Colon (tissue), 2 donors: ENCODE data around the gene PEG3.
"Not testable (repeated sequence)": the region's sequence is repeated elsewhere in the genome, so short reads cannot be mapped to it uniquely, and the experiment has no call there.

Experiments used
- FAIRE-seq: peaks from 2 replicates; lab custom pipeline; 2012; peaks lifted over from hg19 to GRCh38; lab: Jason Lieb, UNC
- donor health status: control.
- donor health status: control.

The PEG3 gene

DNA sequence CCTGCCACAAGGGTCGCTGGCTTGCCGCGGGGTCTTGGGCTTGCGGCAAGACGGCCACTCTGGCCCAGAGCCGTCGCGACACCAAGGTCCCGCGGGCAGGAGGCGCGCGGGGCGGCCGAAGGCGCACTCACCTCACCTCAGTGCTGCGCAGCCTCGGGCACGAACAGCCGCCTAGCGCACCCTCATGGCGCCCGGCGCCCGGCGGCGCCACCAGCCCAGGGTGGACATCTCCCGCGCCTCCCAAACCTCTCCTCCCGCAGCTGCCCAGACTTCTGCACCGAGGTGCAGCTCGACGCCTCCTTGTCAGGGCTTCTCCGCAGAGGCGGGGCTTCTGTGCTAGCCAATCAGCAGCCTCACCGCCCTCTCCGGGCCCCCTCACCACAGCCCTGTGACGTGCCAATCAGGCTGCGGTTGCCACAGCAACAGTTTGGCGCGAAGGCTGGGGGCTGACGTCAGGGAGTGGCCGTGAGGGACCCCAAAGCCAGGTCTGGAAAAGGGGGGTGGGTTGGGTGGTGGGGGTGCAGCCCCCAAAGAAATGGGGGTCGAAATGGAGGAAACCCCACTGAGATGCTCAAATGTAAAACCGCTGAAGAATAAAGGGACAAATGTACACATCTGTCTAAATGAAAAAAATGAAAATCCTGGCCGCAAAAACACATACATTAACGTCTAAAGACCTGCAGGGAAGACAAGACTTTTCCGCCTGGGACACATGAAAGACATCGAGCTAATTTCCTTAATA lies at the start of gene PEG3, which contains the start of gene ZIM2:
PEG3 (minus strand) TSS at position 276 of the 742 bp plus-strand sequence. CDS start 16,071 bp downstream, outside the sequence.
ZIM2 (minus strand) TSS at position 276 of the 742 bp plus-strand sequence. CDS start 16,449 bp downstream, outside the sequence.
- no peak for FAIRE-seq

DNA sequence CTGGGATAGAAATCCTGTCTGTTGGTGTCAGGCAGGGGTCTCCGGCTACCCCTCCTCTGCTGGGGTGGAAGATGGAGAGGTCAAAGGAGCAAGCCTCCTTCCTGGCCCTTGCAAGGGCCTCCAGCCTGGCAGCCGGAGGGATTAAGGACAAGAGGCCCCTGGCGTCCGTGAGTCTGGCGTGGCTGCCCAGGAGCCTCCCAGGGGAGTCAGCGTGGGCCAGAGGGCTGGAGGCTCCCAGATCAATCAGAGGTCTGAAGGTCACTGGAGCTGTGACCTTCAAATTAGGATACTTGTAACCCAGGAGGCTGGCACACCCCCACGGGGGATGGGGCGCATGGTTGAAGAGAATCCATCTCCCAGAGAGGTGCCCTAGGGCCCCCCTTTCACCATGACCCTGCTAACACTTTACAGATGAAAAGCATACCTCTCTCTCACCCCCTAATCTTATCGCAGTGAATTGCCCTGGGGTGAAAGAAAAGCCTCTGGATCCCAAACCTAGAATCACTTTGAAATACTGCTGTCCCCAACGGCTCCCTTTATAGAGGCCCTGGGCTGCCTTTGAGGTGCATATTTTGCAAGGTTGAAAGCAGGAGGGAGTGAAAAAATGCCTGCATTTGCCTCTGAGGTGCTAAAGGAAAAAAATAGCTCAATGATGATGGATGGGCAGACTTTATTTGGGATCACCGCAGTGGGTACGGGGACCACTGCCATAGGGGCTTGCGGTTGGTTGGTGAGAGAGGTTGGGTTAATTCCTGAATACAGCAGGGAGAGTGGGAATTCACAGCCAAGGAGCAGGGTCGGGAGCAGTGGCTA lies 44.9 kb upstream of the PEG3 start:
- FAIRE-seq = no peak

DNA sequence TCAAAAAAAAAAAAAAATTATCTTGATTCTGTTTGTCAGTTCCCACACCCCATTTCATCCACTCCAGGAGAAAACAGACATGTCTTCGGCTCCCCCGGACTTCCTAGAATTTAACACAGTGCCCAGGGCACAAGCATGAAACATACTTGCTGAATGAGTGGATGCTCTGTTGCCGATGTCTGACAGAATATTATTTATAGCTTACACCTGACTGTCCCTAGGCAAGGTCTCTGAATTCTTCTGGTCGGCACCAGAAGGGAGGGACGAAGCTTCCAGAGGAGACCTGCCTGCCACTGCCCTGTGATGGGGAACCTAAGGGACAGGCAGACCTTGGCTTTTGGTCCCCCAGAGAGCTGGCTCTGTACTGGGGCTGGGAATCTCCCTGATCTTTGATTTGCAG lies 43.9 kb upstream of the PEG3 start:
- no peak for FAIRE-seq

DNA sequence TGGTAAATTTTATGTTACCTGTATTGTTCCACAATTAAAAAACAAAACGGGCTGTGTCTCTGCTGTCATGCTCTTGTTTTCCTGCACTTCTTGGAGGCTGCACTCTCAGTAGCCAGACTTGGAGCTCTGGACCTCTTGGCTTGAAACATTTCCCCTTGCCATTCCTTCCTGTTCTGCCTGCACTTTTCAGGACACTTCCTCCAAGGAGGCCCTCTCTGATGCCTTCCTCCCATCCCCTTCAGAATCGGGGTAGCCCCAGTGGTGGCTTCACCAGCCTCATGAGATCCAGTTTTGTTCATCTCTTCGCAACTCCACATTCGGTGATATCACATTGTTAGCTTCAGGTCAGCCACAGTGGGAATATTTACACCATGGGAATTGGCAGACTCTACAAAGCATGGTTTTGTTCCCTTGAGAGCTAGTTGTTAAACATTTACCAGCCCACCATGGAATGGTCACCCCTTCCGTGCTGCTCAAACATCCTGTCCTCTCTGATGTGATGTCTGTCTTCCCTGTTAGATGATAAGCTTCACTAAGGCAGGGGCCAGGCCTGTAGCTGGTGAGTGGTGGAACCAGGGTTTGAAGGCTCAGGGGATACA lies 40.2 kb upstream of the PEG3 start:
- no peak for FAIRE-seq

DNA sequence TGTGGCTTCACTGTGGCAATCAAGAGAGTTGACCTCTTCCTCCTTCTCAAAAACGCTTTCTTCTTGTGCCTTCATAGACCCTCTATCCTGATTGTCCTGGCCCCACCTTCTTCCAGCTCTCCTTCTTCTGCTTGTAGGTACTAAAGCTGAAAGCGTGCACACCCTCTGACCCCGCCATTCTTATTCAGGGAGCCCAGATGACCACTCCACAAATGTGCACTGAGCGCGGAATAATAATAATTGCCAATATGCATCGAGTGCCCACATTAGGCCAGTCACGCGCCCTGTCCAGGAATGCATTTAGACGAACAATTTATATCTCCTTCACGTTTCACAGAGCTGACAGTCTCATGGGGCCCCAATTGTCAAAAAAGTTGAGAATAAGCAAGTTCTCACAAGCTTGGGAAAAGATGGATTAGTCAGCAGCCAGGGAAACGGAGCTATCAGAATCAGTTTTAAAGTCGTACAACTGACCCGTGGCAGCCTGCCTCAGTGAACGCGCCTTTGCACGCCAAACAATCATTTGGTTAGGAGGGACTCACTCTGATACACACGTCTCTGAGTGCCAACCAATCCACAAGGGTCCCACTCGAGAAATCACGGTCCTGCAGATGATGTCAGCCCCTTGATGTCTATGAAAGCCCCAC lies 36.7 kb upstream of the PEG3 start:
- no peak for FAIRE-seq

DNA sequence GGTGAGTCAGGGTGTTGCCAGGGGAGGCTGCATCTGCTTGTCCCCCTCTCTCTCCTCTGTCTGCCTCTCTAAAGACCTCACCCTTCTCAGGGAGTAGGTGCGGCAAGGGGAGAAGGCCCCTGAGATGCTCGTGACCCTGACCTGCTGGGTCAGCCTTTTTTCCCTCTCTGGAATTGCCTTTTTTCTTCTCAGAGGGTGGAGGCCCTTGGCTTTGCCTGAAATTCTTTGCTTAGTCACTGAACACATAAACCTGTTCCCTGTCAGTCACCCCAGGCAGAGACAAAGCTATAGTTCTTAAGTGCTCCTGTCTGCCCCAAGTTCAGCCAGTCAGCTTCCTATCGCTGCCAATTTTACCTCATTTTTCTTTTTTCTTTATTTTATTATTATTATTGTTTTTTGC lies 35.2 kb upstream of the PEG3 start:
- no peak for FAIRE-seq

DNA sequence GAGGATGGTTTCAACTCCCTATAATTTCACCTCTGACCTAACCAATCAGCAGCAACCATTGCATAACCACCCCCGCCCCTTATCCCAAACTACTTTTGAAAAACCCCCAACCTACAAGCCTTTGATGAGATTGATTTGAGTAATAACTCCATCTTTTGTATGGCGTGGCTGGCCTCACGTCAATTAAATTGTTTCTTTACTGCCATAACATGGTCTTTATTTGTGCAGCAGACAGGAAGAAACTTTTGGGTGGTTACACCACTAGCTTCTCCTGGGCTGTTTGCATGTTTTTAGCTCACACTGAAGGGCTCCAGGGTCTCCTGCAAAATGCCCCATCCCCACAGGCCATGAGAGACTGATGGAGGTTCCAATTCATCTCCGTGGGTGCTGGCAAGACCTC lies 34.0 kb upstream of the PEG3 start:
- FAIRE-seq = no peak

DNA sequence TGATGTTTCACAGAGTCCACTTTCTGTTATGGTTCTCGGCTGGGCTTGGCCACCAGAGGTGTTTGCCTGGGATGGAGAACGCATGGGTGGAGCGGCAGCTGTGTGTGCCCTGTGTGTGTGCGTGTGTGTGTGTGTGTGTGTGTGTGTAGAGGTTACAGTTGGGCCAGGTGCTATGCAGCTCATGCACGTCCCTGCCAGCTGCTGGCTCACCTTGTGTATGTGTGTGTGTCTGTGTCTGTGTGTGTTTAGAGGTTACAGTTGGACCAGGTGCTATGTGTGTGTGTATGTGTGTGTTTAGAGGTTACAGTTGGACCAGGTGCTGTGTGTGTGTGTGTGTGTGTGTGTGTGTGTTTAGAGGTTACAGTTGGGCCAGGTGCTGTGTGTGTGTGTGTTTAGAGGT lies 33.0 kb upstream of the PEG3 start:
- FAIRE-seq = no peak

DNA sequence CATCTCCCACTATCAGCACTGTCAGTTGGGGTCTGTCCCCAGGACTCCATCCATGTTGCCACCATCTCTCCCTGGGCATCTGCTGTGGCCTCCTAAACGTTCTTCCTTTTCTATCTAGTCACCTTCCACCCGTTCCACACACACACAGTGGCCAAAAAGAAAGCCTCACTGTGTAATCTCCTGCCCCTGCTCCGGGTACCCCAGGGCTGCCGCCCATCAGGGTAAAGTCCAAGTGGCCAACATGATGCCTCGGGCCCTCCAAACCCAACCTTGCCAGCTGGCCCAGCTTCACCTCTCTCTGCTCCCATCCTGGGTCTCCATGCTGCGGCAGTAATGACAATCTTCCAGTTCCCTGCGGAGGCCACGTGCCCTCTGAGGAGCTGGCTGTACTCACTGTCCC lies 29.4 kb upstream of the PEG3 start:
- no peak for FAIRE-seq

DNA sequence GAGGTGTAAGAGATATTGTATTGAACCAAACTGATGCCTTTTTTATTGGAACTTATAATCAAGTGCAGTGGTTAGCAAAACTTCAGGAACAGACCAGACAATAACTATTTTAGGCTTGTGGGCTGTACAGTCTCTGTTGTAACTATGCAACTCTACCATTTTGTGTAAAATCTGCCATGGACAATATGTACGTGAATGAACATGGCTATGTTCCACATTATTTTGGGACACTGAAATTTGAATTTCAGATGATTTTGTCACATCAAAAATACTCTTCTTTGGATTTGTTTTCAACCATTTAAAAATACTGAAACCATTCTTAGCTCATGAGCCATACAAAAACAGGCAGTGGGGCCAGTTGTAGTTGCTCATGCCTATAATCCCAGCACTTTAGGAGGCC lies 27.9 kb upstream of the PEG3 start:
- no peak for FAIRE-seq

DNA sequence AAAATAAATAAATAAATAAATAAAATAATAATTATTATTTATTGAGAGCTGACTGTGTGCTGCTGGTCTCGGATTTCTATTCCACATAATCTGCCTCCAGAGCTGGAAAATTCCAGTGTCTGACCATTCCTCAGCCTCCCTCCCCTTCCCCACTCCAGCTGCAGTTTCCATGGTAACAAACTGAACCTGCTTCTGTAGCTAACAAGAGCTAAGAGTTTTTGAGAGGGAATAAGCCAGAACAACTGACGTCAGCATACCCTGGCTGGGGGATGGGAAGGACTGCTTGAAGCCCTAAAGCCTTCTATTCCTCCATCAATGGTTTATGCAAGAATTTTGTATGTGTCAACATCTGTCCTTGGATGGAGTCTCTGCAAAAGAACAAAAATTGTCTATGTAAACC lies 26.0 kb upstream of the PEG3 start:
- no peak for FAIRE-seq

DNA sequence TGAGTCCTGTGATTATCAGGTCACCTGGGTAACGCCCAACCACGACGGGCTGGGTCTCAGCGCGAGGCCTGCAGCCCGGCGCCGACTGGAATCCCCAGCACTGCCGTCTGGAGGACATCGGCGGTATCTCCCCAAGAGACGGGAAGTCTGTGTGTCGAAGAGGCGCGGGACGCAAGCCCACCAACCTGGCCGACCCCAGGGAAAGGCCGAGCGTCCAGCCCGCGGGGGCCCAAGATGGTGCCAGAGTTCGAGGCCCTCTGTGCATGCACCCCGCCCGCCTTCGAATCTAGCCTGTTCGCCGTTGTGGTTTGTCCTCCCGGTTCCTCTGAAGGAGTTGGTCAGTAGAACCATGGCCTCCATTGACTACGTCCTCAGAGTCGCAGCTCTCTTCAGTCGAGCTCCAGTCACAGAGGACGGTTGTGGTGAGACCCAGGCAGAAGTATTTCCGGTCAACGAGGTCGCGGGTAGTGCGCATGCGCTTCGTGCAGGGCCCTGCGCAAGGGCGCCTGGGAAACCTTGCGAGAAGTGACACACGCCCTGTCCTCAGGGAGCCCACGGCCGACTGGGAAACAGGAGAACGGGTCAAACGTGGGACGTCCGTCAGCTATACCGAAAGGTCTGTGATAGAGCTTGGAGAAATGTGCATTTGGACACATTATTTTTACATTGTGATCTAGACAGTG lies 24.1 kb upstream of the PEG3 start:
- no peak for FAIRE-seq

DNA sequence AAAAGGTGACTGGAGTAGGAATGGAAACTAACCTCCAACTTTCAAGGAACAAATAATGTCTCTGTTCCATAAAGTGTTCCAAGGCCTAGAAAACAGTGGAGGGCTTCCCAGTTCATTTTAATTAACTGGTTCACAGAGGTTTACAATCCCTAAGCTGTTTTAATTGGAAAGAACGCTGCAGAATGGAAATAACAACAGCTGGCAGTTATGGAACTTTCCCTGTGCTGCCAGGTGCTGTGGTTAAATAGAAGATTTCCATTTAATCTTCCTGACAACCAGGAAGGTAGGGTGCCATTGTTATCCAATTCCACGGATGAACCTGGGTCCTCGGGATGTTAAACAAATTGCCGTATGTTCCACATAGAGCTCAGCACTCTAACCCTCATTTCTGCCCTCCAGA lies 22.2 kb upstream of the PEG3 start:
- no peak for FAIRE-seq

DNA sequence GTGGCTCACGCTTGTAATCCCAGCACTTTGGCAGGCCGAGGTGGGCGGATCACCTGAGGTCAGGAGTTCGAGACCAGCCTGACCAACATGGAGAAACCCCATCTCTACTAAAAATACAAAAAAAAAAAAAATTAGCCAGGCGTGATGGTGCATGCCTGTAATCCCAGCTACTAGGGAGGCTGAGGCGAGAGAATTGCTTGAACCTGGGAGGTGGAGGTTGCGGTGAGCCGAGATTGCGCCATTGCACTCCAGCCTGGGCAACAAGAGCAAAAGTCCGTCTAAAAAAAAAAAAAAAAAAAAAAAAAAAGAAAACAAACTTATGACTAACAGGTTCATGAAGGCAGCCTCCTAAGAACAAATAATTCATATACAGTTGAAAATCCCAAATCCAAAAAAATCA lies 19.9 kb upstream of the PEG3 start:
- not testable (repeated sequence) for FAIRE-seq

DNA sequence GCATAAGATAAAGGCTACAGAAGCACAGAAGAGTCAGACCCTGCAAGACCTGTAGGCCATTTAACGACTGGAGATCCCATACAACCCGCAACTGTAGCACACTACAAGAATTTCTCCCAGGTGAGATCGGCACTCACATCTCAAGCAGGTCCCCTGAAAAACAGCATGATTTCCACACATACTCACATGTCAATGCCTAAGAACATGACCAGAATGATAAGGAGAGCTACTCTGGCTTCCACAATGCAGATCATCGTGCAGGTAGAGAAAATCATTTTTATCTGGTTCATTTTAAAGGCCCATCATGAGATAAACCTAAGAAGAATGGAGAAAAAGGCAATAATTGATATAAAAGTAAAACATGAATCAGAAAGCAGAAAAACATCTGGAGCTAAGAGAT lies 17.5 kb upstream of the PEG3 start:
- no peak for FAIRE-seq

DNA sequence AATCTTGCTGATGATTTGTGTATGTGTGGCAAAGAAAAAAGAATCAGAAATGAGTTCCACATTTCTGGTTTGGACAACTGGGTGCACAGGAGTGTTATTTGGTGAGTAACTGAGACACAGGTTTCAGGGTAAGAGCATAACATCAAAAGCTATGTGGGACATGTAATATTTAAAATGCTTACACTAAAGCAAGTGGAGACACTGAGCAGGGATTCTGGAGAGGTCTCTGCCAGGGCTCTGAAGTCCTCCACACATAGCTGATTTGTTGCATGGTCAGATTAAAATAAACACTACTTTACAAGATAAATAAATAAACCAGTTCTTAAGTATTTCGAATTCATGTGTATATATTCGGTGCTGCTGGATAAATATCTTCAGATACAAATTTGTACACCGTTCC lies 16.3 kb upstream of the PEG3 start:
- FAIRE-seq = no peak

DNA sequence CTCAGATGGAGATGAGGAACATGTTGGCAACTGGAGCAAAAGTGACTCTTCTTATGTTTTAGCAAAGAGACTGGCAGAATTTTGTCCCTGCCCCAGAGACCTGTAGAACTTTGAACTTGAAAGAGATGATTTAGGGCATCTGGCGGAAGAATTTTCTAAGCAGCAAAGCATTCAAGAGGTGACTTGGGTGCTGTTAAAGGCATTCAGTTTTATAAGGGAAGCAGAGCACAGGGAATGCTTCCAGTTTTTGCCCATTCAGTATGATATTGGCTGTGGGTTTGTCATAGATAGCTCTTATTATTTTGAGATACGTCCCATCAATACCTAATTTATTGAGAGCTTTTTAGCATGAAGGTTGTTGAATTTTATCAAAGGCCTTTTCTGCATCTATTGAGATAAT lies 11.8 kb upstream of the PEG3 start:
- not testable (repeated sequence) for FAIRE-seq

DNA sequence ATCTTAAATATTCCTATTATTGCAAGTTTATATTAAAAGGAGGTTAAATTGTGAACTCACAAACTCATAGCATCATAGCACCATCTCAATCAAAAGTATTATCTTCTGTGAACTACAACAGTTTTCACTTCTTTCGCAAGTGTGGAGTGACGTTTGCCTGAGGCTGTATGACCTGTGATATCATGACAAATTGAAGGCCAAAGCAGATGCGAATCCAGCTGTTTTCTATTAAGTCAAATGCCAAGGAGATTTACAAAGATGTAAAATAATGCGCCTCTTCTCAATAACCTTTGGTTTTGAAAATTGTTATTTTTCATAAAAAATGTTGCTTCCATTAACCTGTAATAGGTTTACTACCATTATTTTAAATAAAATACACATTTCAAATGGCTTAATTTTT lies 7.6 kb upstream of the PEG3 start:
- FAIRE-seq = no peak

DNA sequence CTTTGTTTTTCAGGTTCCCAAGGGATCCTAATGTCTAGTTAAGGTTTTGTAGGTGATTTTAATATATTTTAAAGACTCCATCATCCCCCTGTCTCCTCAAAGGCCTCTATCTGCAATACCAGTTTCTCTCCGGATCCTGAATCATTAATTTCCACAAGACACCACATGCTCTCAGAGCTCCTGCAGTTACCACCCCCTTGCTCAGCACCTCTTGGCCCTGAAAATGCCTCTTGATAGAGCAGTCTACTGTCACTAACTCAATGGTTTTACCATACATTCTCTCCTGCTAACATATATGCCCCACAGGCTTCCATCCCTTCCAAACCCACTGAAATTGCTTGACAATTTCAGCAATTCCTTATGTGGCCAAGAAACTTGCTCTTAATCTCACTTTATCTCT lies 1.9 kb upstream of the PEG3 start:
- FAIRE-seq = no peak

DNA sequence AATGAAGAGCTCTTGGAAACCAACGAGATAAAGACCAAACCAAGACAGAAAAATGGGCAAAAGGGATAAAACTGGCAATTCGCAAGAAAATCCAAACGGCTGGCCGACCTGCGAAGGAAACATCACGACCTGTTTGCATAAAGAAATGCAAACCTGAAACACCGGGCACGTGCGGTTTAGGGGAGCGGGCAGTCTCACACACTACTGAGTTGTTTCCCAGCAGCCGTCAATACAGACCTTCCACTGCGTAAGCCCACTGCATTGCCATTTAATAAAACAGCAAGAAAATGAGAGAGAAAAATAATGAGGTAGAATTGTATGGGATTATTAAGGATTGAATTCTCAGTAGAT lies 642 bp upstream of the PEG3 start:
- FAIRE-seq = no peak

DNA sequence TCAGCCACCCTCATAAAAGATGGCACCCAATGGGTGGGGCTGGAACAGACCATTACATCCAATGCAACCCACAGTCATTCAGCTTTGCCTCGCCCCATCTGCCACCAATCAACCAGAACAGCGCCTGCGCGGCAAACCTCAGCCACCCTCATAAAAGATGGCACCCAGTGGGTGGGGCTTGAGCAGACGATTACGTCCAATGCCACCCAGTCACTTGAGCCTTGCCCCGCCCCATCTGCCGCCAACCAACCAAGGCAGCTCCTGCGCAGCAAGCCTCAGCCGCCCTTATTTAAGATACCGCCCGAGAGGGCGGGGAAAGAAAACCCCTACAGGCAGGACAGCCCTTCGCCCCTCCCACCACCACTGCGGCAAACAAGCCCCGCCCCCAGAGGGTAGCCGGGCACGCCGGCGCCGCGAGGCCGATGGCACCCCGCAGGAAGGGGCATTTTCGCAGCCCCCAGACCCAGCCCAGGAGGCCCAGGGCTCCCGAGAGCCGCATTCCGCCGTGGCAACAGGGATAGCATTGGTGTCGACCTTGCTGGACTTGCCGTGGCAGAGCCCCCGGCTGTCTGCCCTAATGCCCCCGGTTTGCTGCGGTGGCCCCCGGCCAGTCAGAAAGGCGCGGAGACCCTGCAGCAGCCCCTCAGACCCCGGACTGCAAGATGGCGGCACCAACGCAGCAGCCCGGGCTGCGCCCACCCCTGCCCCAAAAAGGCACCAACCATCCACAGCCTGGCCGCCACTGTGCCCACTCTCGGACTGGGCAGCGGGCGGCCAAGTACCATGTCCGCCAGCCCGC lies 675 bp downstream of the PEG3 start:
- FAIRE-seq = no peak
